GM21825 (cell line): ENCODE data around the gene MRPL37.
"Not testable (repeated sequence)": the region's sequence is repeated elsewhere in the genome, so short reads cannot be mapped to it uniquely, and the experiment has no call there.

ENCODE experiments used
- ATAC-seq: cut with Tn5 transposase; IDR thresholded peaks from one replicate; pipeline ENCODE4 v1.9.1; 2021; ENCODE audit warnings: mild to moderate bottlenecking, moderate library complexity; ENCODE audit not compliant: unreplicated experiment

MRPL37 gene

DNA sequence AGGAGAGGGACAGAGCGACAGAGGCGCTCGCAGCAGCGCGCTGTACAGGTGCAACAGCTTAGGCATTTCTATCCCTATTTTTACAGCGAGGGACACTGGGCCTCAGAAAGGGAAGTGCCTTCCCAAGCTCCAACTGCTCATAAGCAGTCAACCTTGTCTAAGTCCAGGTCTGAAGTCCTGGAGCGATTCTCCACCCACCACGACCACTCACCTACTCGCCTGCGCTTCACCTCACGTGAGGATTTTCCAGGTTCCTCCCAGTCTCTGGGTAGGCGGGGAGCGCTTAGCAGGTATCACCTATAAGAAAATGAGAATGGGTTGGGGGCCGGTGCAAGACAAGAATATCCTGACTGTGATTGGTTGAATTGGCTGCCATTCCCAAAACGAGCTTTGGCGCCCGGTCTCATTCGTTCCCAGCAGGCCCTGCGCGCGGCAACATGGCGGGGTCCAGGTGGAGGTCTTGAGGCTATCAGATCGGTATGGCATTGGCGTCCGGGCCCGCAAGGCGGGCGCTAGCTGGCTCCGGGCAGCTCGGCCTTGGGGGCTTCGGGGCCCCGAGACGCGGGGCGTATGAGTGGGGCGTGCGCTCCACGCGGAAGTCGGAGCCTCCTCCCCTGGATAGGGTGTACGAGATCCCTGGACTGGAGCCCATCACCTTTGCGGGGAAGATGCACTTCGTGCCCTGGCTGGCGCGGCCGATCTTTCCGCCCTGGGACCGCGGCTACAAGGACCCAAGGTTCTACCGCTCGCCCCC is at the start of gene MRPL37, which contains the start of gene CYB5RL:
MRPL37 (plus strand) TSS at position 403 of the 754 bp plus-strand sequence; CDS start at position 480, 77 bp downstream.
CYB5RL (minus strand) TSS at position 266 of the 754 bp plus-strand sequence. CDS start 4,414 bp downstream, outside the sequence.
- ATAC-seq: peak; percentile 95

DNA sequence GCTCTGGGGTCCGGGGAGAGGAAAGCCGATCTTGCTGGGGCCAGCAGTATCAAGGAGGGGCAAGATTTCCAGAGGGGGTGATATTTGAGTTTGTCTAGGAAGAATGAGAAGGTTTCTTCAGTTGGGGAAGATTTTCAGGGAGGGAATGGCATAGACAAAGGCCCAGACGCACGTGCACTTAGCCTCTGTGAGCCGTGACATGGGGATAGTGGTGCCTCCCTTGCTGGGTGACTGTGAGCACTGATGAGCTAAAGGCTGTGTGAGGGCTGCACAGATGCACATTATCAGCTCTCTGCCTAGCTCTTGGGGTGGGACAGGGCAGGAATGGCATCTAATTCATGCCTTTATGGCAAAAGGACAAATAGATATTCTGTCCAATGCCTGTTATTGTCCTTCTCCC is 49.0 kb upstream of the MRPL37 start:
- ATAC-seq: no peak

DNA sequence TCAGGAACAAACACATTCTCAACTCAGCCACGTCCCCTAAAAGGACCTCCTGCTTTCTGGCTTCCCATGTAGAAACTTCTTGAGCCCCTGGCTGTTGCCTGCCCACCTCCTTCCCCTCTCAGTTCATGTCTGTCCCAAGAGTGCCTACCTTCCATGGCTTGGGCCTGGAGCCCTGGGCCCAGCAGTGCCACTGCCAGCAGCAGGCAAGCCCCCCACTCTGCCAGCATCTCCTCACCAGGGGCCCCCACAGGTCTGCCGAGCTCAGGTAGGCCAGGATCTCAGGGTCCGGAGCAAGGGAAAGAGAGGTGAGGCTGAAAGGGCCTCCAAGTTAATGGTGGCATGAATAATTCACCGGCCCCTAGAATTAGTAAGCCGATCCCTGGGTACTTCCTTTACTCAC is 47.3 kb upstream of the MRPL37 start, which contains the start of gene CDCP2:
CDCP2 (minus strand) TSS at position 305 of the 400 bp plus-strand sequence; CDS start at position 227, 78 bp downstream.
- no peak for ATAC-seq

DNA sequence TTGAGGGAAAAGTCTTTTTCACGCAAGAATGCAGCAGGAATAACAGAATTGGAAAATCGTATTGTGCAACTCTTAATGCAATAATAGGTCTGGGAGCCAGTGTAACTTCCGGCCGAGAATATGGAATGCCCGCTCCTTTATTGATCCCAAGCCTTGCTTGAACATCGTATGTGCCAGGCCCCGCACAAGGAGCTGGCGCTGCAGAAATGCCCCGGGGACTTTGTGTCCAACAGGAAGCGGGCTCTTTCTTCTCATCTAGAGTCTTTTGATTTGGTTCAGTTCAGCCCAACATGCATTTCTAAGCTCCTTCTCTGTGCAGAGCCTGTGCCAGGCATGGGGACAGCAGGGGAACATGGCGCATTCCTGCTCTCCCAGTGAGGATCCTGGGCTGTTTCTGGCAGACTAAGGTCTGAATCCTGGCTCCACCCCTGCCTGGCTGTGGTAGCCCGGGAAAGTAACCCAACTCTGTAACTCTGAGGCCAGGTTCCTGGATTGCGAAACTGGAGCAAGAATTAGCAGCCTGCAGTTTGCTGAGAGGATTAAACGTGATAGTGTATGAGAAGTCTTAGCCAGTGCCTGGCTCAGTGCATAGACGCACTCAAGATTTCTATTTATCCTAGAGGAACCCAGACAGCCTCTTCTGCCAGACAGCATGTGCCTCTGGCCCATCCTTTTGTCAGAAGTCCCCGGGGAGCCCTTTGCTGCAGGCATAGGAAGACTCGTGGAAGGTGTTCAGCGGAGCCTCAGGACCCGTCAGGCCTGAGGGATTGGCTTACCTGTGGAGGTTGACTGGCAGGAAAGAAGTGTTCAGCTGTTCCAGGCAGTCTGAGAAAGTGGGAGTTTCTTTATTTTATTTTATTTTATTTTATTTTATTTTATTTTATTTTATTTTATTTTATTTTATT is 46.2 kb upstream of the MRPL37 start:
- ATAC-seq: no peak

DNA sequence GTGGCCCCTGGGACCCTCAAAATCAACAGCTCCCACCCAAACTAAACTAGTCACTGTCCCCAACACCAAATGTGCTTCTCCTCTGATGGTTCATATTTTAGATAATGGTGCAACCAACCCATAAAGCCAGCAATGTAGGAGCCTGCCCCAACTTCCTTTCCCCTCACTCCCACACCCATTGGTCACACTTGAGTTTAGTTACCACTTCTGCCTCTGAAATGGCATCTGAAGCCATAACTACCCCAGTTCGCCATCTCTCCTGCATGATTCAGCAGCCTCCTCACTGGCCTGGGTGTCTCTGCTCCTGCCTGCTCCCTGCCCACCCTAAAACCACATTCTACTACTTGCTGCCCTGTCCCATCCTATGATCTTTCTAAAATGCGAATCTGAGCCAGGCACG is 43.8 kb upstream of the MRPL37 start:
- ATAC-seq: no peak

DNA sequence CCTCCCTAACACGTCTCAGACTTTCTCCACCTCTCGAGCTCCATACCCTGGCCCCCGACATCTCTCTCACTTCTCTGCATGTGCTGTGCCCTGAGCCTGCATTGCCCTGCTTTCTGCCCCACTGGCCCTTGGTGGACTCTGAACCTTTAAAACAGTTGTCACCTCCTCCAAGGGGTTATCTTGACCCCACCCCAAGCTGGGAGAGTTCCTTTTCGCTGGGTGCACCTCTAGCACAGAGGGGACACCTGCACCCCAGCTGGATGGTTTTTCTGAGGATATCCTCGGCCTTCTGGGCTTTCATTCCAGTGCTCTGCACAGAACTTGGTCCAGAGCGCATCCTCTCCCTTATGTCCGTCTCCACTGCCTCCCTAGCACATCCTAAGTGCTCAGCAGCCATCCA is 43.0 kb upstream of the MRPL37 start:
- ATAC-seq: no peak

DNA sequence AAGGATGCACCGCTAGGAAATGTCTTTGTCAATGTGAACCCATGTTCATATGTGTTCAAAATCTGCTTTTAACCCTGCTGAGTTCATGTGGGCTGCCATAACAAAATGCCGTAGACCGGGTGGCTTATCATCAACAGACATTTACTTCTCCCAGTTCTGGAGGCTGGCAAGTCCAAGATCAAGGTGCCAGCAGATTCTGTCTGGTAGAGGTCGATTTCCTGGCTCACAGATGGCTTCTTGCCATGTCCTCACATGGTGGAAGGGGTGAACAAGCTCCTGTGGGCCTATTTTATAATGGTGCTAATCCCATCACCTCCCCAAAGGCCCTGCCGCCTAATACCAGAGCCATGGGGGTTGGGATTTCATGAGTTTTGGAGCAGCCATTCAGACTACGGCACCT is 42.6 kb upstream of the MRPL37 start:
- ATAC-seq: no peak

DNA sequence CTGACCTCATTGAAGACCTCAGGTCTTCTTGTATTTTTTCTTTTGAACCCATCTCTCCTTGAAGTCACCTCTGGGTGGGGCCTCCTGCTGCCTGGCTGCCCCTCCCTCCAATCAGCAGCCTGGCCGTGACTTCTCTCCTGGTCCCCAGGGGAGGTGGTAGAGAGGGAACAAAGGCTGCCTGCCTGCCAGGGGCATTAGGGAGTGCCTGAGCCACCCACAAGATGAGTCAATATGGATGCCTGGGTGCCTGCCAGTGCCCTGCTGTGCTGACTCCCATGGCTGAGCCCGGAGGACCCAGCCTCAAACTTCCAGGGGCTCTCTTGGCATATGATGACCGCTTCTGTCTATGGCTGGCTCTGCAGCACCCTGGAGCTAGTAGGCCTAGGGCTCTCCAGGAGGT is 41.9 kb upstream of the MRPL37 start:
- no peak for ATAC-seq

DNA sequence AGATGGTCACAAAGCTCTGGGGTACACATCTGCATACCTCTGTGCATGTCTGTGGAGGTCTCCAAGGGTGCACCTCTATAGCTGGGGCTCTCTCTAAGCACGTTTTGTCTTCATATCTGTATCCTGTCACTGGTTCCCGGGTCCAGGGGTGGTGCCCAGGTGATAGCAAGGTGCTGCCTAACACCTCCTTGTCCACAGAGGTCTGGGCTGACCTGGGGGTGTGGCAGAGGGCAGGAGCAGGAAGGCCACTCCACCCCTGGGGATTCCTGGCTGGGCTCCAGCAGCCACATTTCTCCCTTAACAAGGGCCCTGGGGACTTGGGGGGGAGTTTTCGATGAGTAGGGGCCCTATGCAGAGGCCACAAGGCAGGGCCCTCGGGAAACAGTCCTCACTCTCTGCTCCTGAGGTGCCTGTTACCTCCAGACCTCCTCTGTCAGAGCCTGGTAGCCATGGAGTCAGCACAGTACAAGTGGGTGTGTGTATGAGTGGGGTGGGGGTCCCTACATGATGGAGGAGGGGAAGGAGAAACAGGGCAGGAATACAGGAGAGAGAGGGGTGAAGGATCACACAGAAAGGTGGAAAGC is 40.1 kb upstream of the MRPL37 start:
- no peak for ATAC-seq

DNA sequence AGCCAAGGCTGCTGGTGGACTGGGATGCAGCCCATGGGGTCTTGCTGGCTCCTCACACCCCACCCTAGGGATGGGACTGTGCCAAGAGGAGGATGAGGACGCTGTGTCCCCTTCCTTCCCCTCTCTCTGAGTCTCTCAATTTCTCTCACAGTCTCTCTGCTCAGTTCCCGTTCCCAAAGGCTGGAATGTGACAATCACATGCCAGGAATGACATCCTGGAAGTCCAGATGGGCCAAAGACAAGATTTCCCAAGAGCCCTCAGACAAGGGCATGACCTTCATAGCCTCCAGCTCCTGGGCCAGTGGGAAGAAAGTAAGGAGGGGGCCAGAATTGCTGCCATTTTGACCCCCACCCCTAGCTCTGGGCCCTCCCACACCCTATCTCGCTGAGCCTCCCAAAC is 39.6 kb upstream of the MRPL37 start:
- ATAC-seq: no peak

DNA sequence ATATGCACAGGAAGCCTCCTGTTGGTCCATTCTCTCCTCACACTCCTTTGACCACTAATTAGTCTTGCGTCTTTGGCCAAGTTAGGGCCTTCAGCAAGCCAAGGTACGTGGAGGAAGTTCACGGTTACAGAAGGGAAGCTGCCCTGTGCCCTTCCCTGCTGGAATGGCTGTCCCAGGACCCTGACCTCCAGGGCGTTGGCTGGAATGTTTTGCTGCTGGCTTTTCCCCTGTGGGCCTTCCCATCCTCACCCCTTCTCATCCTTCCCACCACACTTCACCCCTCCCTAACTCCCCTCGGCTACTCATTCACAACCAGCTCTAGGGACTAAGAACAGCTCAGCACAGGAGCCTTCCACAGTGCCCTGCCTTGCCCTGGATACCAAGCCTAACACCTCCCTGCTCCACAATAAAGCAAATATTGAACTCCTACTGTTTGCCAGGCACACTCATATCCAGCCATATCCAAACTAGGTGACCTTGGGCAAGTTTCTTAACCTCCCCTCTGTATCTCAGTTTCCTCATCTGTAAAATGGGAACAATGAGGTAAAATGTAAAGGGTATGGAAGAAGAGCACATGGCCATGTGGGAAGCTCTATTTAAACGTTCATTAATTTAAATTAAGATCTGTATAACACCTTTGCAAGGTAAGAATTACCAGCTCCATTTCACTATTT is 38.3 kb upstream of the MRPL37 start:
- ATAC-seq: no peak

DNA sequence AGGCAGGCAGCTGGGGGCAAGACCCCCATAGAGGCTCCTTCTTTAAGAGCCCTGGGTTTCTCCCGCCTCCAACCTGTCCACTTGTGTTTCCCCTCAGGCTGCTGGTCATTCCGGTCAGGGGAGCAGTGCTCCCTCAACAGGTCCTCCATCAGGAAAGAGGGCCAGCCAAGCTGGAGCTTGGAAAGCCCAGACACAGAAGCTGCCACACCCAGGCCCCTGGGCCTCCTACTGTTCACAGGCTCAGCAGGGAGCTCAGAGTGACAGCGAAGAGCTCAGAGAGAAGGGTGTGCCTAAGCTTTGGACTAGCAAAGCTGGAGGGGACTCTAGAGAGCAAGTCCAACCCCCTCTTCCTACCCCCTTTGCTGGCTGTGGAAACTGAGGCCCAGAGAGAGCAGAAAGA is 36.9 kb upstream of the MRPL37 start:
- ATAC-seq: no peak

DNA sequence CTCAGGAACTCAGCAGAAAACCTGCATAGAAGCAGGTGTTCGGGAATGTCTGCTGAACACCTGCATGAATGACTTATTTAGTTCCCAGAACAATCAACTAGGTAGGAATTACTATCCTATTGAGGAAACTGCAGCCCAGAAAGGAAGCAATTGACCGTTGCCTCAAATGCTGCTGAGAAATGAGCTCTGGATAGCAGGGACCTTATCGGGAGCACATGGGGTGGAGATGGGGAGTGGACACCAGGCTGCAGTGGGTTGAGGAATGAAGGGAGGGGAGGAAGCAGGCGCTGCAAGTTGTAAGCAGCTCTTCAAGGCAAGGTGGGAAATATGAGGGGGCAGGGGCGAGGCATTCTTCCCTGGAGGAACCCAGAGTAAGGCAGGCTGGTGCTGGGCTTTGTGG is 36.4 kb upstream of the MRPL37 start:
- ATAC-seq: no peak

DNA sequence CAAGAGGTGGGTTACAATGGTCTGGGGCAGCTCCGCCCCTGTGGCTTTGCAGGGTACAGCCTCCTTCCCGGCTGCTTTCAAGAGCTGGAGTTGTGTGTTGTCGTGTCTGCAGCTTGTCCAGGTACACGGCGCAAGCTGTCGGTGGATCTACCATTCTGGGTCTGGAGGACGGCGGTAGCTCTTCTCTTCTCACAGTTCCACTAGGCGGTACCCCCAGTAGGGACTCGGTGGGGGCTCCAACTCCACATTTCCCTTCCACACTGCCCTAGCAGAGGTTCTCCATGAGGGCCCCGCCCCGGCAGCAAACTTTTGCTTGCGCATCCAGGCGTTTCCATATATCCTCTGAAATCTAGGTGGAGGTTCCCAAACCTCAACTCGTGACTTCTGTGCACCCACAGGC is 34.8 kb upstream of the MRPL37 start:
- no peak for ATAC-seq

DNA sequence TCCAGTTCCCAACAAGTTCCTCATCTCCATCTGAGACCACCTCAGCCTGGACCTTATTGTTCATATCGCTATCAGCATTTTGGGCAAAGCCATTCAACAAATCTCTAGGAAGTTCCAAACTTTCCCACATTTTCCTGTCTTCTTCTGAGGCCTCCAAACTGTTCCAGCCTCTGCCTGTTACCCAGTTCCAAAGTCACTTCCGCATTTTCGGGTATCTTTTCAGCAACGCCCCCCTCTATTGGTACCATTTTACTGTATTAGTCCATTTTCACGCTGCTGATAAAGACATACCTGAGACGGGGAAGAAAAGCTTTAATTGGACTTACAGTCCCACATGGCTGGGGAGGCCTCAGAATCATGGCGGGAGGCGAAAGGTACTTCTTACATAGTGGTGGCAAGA is 33.6 kb upstream of the MRPL37 start:
- ATAC-seq: not testable (repeated sequence)

DNA sequence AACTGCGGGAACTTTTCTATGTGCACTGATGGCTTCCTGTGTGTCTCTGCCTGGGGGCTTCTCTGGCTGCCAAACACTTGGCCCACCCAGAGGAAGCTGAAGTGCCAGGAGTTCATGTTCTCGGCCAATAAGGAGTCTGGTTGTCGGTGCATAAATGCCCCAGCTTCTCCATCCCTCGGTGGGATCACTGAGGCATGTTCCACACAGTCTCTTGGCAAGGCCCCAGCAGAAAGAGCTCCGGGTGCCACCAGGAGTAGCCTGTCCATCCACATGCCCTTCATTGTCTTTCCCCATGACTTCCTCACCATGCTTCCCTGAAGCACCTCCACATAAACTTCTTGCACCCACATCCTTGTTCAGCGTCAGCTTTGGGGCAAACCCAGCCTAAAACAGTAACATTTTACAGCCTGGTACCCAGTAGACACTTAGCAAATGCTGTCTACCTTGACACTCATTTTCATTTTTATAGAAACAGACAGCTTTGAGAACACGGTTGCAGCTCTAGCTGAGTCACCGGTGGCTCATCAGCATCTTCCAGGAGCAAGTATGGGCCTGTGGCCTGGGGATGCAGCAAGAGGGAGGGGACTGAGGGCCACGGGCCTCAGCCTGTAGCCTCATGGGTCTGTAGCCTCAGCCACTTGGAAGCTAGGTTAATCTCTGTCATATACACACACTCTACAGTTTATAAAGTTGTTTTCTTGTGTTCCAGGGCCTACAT is 32.4 kb upstream of the MRPL37 start:
- ATAC-seq: no peak

DNA sequence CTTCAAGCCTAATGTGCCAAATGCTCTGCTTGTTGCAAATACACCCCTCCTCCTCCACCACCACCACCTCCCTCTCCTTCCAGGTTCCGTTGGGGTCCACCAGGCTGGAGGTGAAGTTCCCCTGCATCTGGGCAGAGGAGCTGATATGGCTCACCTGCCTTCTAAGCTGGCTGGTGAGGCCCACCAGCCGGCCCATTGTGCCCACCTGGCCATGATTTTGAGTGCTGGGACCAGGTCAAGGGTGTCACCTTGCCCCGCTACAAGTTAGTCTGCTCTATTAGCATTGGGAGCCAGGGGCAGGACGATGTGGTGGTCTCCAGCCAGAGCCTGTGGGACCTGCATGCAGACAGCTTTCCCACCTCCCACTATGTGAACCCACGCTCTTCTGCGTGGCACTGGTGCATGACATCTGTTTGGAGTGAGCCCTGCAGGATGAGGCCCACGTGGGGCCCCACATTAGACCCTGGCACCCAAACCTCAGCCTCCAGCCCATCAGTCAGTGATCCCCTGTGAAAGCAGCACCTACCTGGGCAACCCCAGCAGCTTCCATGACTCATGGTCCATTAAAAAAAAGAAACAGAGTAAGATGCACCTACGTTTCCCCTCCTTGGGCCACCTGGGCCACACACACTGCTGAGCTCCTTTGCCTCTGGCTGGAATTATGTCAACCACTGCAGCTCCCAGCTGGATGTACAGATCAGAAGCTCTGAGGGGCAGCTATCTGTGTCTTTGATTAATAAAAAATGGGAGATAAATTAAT is 31.6 kb upstream of the MRPL37 start:
- ATAC-seq: no peak

DNA sequence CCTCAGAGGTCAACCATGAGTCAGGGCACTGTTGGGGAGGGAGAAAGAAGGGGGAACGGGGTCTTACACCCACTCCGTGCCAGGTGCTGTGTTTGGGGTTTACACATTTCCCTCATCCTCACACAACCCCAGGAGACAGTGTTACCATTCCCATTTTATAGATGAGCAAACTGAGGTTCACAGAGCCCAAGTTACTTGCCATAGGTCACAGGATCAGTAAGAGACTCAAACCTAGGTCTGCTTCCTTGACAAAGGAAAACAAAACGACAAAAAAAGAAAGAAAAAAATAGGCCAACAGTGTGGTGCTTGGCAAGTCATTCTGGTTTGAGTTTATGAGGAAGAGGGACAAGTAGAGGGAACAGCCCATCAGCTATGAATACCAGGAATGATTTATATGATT is 30.9 kb upstream of the MRPL37 start:
- no peak for ATAC-seq

DNA sequence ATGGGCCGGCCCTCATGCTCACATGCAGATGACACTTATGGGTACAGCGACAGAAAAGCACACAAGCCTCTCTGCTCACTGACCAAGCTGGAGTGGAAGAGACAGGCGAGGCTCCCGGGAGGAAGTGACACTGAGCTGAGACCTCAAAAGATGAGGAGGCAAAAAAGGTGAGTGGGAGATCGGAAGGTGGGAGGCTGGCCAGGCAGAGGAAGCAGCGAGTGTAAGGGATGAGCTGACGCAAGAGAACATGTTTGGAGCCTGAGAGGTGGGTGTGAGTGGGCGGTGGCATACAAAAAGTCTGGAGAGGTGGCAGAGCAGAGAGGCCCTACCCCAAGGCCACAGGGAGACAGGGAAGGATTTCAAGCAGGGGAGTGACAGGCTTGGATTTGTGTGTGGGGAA is 29.0 kb upstream of the MRPL37 start:
- no peak for ATAC-seq

DNA sequence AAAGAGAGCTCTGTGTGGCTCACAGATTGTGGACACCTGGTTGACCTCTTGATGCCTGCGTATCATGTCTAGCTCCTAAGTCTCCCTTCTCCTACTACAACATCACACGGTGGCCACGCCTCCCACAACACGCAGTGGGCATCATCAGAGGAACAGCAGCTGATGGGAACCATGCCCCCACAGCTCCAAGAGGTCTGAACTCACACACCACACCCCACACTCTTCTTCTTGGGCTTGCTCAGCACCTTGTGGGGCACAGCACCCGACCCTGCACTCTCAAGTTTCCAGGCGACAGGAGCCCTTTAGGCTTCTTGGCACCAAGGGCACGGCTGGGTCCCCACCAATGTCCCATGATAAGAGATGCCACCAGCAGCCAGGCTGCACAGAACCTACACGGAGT is 28.4 kb upstream of the MRPL37 start:
- ATAC-seq: no peak
